GM19239 (cell line): ENCODE measurements around the gene RBM20.
A peak's percentile ranks its signal among the peaks of the same experiment; 100 is the strongest.
"Not testable (repeated sequence)": the region's sequence is repeated elsewhere in the genome, so short reads cannot be mapped to it uniquely, and the experiment has no call there.

Experiments
- DNase-seq: peaks from one replicate; pipeline ENCODE4 v3.0.0; 2011; ENCODE audit warnings: low spot score; ENCODE audit not compliant: insufficient read length
- FAIRE-seq: peaks from 2 replicates; lab custom pipeline; 2011; peaks lifted over from hg19 to GRCh38; lab: Jason Lieb, UNC

The RBM20 gene

GRCh38 chr10:110756876-110757275, 112.7 kb downstream of the RBM20 start:
- no peak for FAIRE-seq

GRCh38 chr10:110757586-110757985, 113.5 kb downstream of the RBM20 start:
- no peak for FAIRE-seq
- DNase-seq, result no peak

More at GRCh38 chr10:110756876-110757275, 112.7 kb downstream of the RBM20 start:
- DNase-seq, result no peak

GRCh38 chr10:110758128-110758765, 114.1 kb downstream of the RBM20 start:
- DNase-seq (no peak), FAIRE-seq (no peak)

GRCh38 chr10:110758898-110759297, 114.8 kb downstream of the RBM20 start:
- FAIRE-seq (no peak), DNase-seq (no peak)

GRCh38 chr10:110759523-110759922, 115.4 kb downstream of the RBM20 start:
- FAIRE-seq (no peak), DNase-seq (no peak)

GRCh38 chr10:110762109-110762848, 118.1 kb downstream of the RBM20 start:
- DNase-seq (no peak), FAIRE-seq (no peak)

GRCh38 chr10:110762849-110763211, 118.7 kb downstream of the RBM20 start:
- FAIRE-seq (no peak), DNase-seq (no peak)

GRCh38 chr10:110764378-110764777, 120.2 kb downstream of the RBM20 start:
- DNase-seq, result no peak

GRCh38 chr10:110764793-110765512, 120.8 kb downstream of the RBM20 start:
- DNase-seq (no peak), FAIRE-seq (no peak)

More at GRCh38 chr10:110764378-110764777, 120.2 kb downstream of the RBM20 start:
- FAIRE-seq, result no peak

- FAIRE-seq (no peak), DNase-seq (no peak)
Observed at GRCh38 chr10:110765513-110766319, 121.6 kb downstream of the RBM20 start.

- not testable (repeated sequence) for FAIRE-seq, DNase-seq
Observed at GRCh38 chr10:110767601-110768000, 123.5 kb downstream of the RBM20 start.

GRCh38 chr10:110770243-110770642, 126.1 kb downstream of the RBM20 start:
- FAIRE-seq, result no peak

GRCh38 chr10:110771486-110771885, 127.3 kb downstream of the RBM20 start:
- FAIRE-seq (no peak), DNase-seq (no peak)

More at GRCh38 chr10:110770243-110770642, 126.1 kb downstream of the RBM20 start:
- DNase-seq, result no peak

GRCh38 chr10:110771991-110772390, 127.9 kb downstream of the RBM20 start:
- FAIRE-seq (no peak), DNase-seq (no peak)

GRCh38 chr10:110772454-110773025, 128.4 kb downstream of the RBM20 start:
- no peak for DNase-seq

GRCh38 chr10:110773693-110774068, 129.5 kb downstream of the RBM20 start:
- FAIRE-seq (no peak), DNase-seq (no peak)

More at GRCh38 chr10:110772454-110773025, 128.4 kb downstream of the RBM20 start:
- no peak for FAIRE-seq

GRCh38 chr10:110774069-110775019, 130.2 kb downstream of the RBM20 start:
- FAIRE-seq, result peak; percentile 97
- DNase-seq, result peak; percentile 72

GRCh38 chr10:110775020-110775375, 130.9 kb downstream of the RBM20 start:
- no peak for FAIRE-seq

GRCh38 chr10:110775406-110775805, 131.3 kb downstream of the RBM20 start:
- DNase-seq, result no peak
- FAIRE-seq, result no peak

More at GRCh38 chr10:110775020-110775375, 130.9 kb downstream of the RBM20 start:
- no peak for DNase-seq
